H9 (cell line): Measurements from ENCODE around the gene CWC22. TPM values are rescaled to one million over a fixed set of nuclear protein-coding genes. Genes with fewer than 3 reads are reported as not detected.

ENCODE experiments used
- DNase-seq: peaks from one replicate; pipeline ENCODE4 v3.0.0-alpha.2; 2017
- H2AFZ ChIP-seq: one replicate; pipeline ENCODE4 v1.6.1; 2013; ENCODE audit warnings: mild to moderate bottlenecking, low read length, control low read depth, moderate library complexity
- H2AK5ac ChIP-seq: 2 replicates; pipeline ENCODE4 v1.6.1; 2013; ENCODE audit warnings: low read length, control low read depth, mixed read lengths; ENCODE audit not compliant: insufficient read length
- H2BK120ac ChIP-seq: one replicate; pipeline ENCODE4 v1.6.1; 2013; ENCODE audit warnings: low read depth, mild to moderate bottlenecking, low read length, control low read depth, inconsistent platforms; ENCODE audit not compliant: poor library complexity, severe bottlenecking
- H2BK12ac ChIP-seq: 2 replicates; pipeline ENCODE4 v1.6.1; 2013; ENCODE audit warnings: low read length, control low read depth, mixed read lengths, low read depth; ENCODE audit not compliant: insufficient read length
- H2BK15ac ChIP-seq: 2 replicates; pipeline ENCODE4 v1.6.1; 2013; ENCODE audit warnings: low read depth, low read length, control low read depth
- H2BK20ac ChIP-seq: one replicate; pipeline ENCODE4 v1.6.1; 2013; ENCODE audit warnings: low read depth, mild to moderate bottlenecking, low read length, control low read depth, inconsistent platforms; ENCODE audit not compliant: poor library complexity, severe bottlenecking
- H2BK5ac ChIP-seq: 2 replicates; pipeline ENCODE4 v1.6.1; 2013; ENCODE audit warnings: low read length, control low read depth, mixed read lengths; ENCODE audit not compliant: insufficient read length
- H3K14ac ChIP-seq: 2 replicates; pipeline ENCODE4 v1.6.1; 2013; ENCODE audit warnings: low read length, control low read depth; ENCODE audit not compliant: insufficient read depth
- H3K18ac ChIP-seq: 2 replicates; pipeline ENCODE4 v1.6.1; 2013; ENCODE audit warnings: low read depth, mild to moderate bottlenecking, mixed read lengths, low read length, control low read depth; ENCODE audit not compliant: insufficient read length
- H3K23ac ChIP-seq: 2 replicates; pipeline ENCODE4 v1.6.1; 2013; ENCODE audit warnings: low read length, control low read depth, mixed read lengths, low read depth; ENCODE audit not compliant: insufficient read length
- H3K23me2 ChIP-seq: 2 replicates; pipeline ENCODE4 v1.6.1; 2013; ENCODE audit warnings: low read depth, mild to moderate bottlenecking, mixed read lengths, low read length, control low read depth; ENCODE audit not compliant: insufficient read length, poor library complexity, severe bottlenecking
- H3K27ac ChIP-seq: 2 replicates; pipeline ENCODE4 v1.5.1; 2013; ENCODE audit warnings: low read length, control low read depth, mixed read lengths, low read depth; ENCODE audit not compliant: insufficient read length
- H3K27me3 ChIP-seq: 2 replicates; pipeline ENCODE4 v1.6.1; 2013; ENCODE audit warnings: low read length, control low read depth, inconsistent platforms; ENCODE audit not compliant: insufficient read depth
- H3K4ac ChIP-seq: 2 replicates; pipeline ENCODE4 v1.6.1; 2013; ENCODE audit warnings: low read depth, mild to moderate bottlenecking, control low read depth, inconsistent platforms, low read length, moderate library complexity
- H3K4me1 ChIP-seq: 2 replicates; pipeline ENCODE4 v1.6.1; 2013; ENCODE audit warnings: low read length, control low read depth, inconsistent platforms; ENCODE audit not compliant: insufficient read depth
- H3K4me2 ChIP-seq: 2 replicates; pipeline ENCODE4 v1.6.1; 2013; ENCODE audit warnings: low read length, control low read depth, mixed read lengths; ENCODE audit not compliant: insufficient read length, insufficient read depth
- H3K56ac ChIP-seq: 2 replicates; pipeline ENCODE4 v1.6.1; 2013; ENCODE audit warnings: low read depth, mild to moderate bottlenecking, mixed read lengths, low read length, control low read depth; ENCODE audit not compliant: insufficient read length
- H3K79me1 ChIP-seq: 2 replicates; pipeline ENCODE4 v1.6.1; 2013; ENCODE audit warnings: low read depth, mild to moderate bottlenecking, moderate library complexity, low read length, control low read depth, inconsistent platforms; ENCODE audit not compliant: insufficient read depth, poor library complexity, severe bottlenecking
- H3K79me2 ChIP-seq: 2 replicates; pipeline ENCODE4 v1.6.1; 2013; ENCODE audit warnings: low read length, control low read depth, inconsistent platforms; ENCODE audit not compliant: insufficient read depth
- H3K9ac ChIP-seq: 2 replicates; pipeline ENCODE4 v1.6.1; 2013; ENCODE audit warnings: low read length, control low read depth, mixed read lengths; ENCODE audit not compliant: insufficient read length; ENCODE audit errors: extremely low read depth
- H3K9me3 ChIP-seq: one replicate; pipeline ENCODE4 v1.6.1; 2013; ENCODE audit warnings: low read depth, low read length, inconsistent platforms; ENCODE audit not compliant: control insufficient read depth
- H3T11ph ChIP-seq: one replicate; pipeline ENCODE4 v1.6.1; 2013; ENCODE audit warnings: mild to moderate bottlenecking, low read length, control low read depth, inconsistent platforms
- H4K20me1 ChIP-seq: one replicate; pipeline ENCODE4 v1.6.1; 2013; ENCODE audit not compliant: control insufficient read depth, insufficient read length, insufficient read depth
- H4K5ac ChIP-seq: 2 replicates; pipeline ENCODE4 v1.6.1; 2013; ENCODE audit warnings: low read depth, mild to moderate bottlenecking, mixed read lengths, low read length, control low read depth; ENCODE audit not compliant: insufficient read length
- H4K8ac ChIP-seq: replicated peaks from 2 replicates; pipeline ENCODE4 v1.6.1; 2013; ENCODE audit warnings: low read length, control low read depth, mixed read lengths, low read depth; ENCODE audit not compliant: insufficient read length
- H4K91ac ChIP-seq: 2 replicates; pipeline ENCODE4 v1.6.1; 2013; ENCODE audit warnings: low read depth, mild to moderate bottlenecking, moderate library complexity, mixed read lengths, low read length, control low read depth; ENCODE audit not compliant: insufficient read length
- H3K27ac Mint-ChIP-seq, 3 experiments: 2 replicates in 2 of 3; 3 replicates in 1 of 3; pipeline ENCODE4 v1.8.0; 2020 to 2021; ENCODE audit warnings: mixed read lengths in 3 of 3, mild to moderate bottlenecking in 1 of 3, moderate library complexity in 1 of 3
- H3K27me3 Mint-ChIP-seq: 2 replicates; pipeline ENCODE4 v1.8.0; 2021; ENCODE audit warnings: low read depth, mild to moderate bottlenecking, moderate library complexity, mixed read lengths
- H3K36me3 Mint-ChIP-seq, 3 experiments: 2 replicates in 2 of 3; 3 replicates in 1 of 3; pipeline ENCODE4 v1.8.0; 2020 to 2021; ENCODE audit warnings: low read depth in 3 of 3, mixed read lengths in 3 of 3; ENCODE audit not compliant: insufficient read depth in 1 of 3
- H3K4me1 Mint-ChIP-seq, 2 experiments: 2 replicates each; pipeline ENCODE4 v1.8.0; 2020; ENCODE audit warnings: mixed read lengths in 2 of 2
- H3K4me3 Mint-ChIP-seq, 2 experiments: 2 replicates in 1 of 2; 3 replicates in 1 of 2; pipeline ENCODE4 v1.8.0; 2020 to 2021; ENCODE audit warnings: mild to moderate bottlenecking in 2 of 2, mixed read lengths in 2 of 2, moderate library complexity in 1 of 2
- H3K9me3 Mint-ChIP-seq, 2 experiments: 2 replicates in 1 of 2; 3 replicates in 1 of 2; pipeline ENCODE4 v1.8.0; 2020; ENCODE audit warnings: mild to moderate bottlenecking in 2 of 2, mixed read lengths in 2 of 2, moderate library complexity in 1 of 2
- WGBS: extraction: QIAGEN DNeasy Blood & Tissue Kit; methylation state at CpG from one replicate; pipeline ENCODE4 v1.1.7; 2013; ENCODE audit warnings: missing lambda C conversion rate, low lambda C conversion rate, mixed read lengths; ENCODE audit not compliant: insufficient read length; ENCODE audit errors: extremely low coverage; 5-methylcytosine and 5-hydroxymethylcytosine counted together
- total RNA-seq: library from RNA; stranded (reverse); gene quantifications from 2 replicates; pipeline ENCODE4 v1.2.1, GENCODE V29; 2021
- TF ChIP-seq, protein P1 (sequence below): fragments of 200-600 bp; sonication (generic); conservative IDR thresholded peaks from 3 replicates; pipeline ENCODE4 v1.8.0; 2021; ENCODE audit warnings: antibody characterized with exemption, mild to moderate bottlenecking

Gene CWC22
- total RNA-seq, 1 experiment from 2014 or later = 43.4 TPM

DNA sequence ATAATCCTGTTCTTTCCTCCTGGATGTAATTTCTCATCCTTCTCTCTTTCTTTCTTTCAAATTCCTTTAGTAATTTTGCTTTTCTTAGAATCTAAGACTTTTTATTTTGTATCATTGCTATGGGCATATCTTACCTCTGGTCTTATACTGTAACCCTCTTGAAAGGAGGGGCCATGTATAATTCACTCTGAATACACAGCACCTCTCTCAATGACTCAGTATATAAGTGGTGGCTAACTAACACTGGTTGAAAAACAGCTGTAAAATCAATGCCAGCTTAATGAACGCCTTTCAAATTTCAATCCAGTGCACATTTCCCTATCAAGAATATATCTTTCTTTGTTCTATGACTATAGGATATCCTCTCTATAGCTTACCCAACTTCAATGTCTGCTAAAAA, 53.7 kb downstream of the CWC22 start:
- H3K4me1 Mint-ChIP-seq = no peaks in the 10 kb centered on the region; a peak in 1 of 4 replicates
- WGBS = no CpG with 5 or more reads among the region's 1 CpG
- no peak overlapping the region for H4K5ac ChIP-seq

More for the DNA sequence above, 53.7 kb downstream of the CWC22 start:
- Histone ChIP-seq H3K9ac (no peak overlapping the region), H3K27me3 (no peaks in the 10 kb centered on the region), H2AFZ (no peak overlapping the region), H3K4me1 (no peaks in the 10 kb centered on the region), H2BK5ac (no peak overlapping the region), H3K79me2 (no peaks in the 10 kb centered on the region), H3K23me2 (no peaks in the 10 kb centered on the region), H3K4ac (no peak overlapping the region), H3K18ac (no peak overlapping the region), H3T11ph (no peak overlapping the region), H2BK12ac (no peak overlapping the region), H2BK15ac (no peak overlapping the region), H3K79me1 (no peaks in the 10 kb centered on the region), H4K91ac (no peak overlapping the region), H3K56ac (no peak overlapping the region), H4K20me1 (no peaks in the 10 kb centered on the region), H2AK5ac (no peak overlapping the region), H3K4me2 (no peak overlapping the region), H4K8ac (no peak overlapping the region), H3K9me3 (no peaks in the 10 kb centered on the region), H3K23ac (no peak overlapping the region), H3K14ac (no peak overlapping the region), H3K27ac (no peak overlapping the region), H2BK20ac (no peak overlapping the region), H2BK120ac (no peak overlapping the region)
- Mint-ChIP-seq H3K27me3 (no peaks in the 10 kb centered on the region), H3K9me3 (no peaks in the 10 kb centered on the region), H3K4me3 (no peak overlapping the region), H3K27ac (peak overlapping the region in 2 of 3 experiments; percentile 56 to 58; a peak in 2 of 7 replicates), H3K36me3 (peaks cover 6 to 55% (median 54%) of the 10 kb centered on the region in 3 experiments; a peak in 5 of 7 replicates)
- DNase-seq = no peak
- TF ChIP-seq, protein P1, sequence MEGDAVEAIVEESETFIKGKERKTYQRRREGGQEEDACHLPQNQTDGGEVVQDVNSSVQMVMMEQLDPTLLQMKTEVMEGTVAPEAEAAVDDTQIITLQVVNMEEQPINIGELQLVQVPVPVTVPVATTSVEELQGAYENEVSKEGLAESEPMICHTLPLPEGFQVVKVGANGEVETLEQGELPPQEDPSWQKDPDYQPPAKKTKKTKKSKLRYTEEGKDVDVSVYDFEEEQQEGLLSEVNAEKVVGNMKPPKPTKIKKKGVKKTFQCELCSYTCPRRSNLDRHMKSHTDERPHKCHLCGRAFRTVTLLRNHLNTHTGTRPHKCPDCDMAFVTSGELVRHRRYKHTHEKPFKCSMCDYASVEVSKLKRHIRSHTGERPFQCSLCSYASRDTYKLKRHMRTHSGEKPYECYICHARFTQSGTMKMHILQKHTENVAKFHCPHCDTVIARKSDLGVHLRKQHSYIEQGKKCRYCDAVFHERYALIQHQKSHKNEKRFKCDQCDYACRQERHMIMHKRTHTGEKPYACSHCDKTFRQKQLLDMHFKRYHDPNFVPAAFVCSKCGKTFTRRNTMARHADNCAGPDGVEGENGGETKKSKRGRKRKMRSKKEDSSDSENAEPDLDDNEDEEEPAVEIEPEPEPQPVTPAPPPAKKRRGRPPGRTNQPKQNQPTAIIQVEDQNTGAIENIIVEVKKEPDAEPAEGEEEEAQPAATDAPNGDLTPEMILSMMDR = no peak
